Spinal cord (tissue), 10 donors: ENCODE data around the gene FERD3L. TPM values are rescaled to one million over a fixed set of nuclear protein-coding genes. Genes with fewer than 3 reads are reported as not detected.

Experiments
- DNase-seq, 6 donors: peaks; one replicate each; pipeline versions ENCODE4 v3.0.0 to v3.0.0-alpha.2; 2013 to 2015; ENCODE audit warnings: low spot score in 6 of 6, low read depth in 4 of 6
- H3K27ac ChIP-seq: one replicate; pipeline ENCODE4 v1.5.1; 2013; ENCODE audit warnings: low read depth, low read length, control low read depth
- H3K27me3 ChIP-seq: one replicate; pipeline ENCODE4 v1.6.1; 2013; ENCODE audit warnings: low read length; ENCODE audit not compliant: control insufficient read depth, insufficient read depth
- H3K36me3 ChIP-seq: one replicate; pipeline ENCODE4 v1.6.1; 2013; ENCODE audit warnings: low read length; ENCODE audit not compliant: control insufficient read depth, insufficient read depth
- H3K4me1 ChIP-seq: one replicate; pipeline ENCODE4 v1.6.1; 2013; ENCODE audit warnings: low read length; ENCODE audit not compliant: control insufficient read depth, insufficient read depth
- H3K4me3 ChIP-seq: one replicate; pipeline ENCODE4 v1.5.1; 2013; ENCODE audit warnings: low read depth, low read length, control low read depth
- H3K9me3 ChIP-seq: one replicate; pipeline ENCODE4 v1.6.1; 2013; ENCODE audit warnings: low read length; ENCODE audit not compliant: control insufficient read depth, insufficient read depth
- WGBS: methylation state at CpG from one replicate; pipeline ENCODE4 v1.1.5; 2013; ENCODE audit warnings: missing lambda C conversion rate; ENCODE audit not compliant: insufficient coverage; 5-methylcytosine and 5-hydroxymethylcytosine counted together
- polyA plus RNA-seq, 2 donors: library from polyadenylated mRNA; unstranded; fragments of 120-200 nt; gene quantifications; one replicate each; pipeline ENCODE4 v1.2.1, GENCODE V29; 2013; ENCODE audit not compliant: insufficient read length in 2 of 2
- total RNA-seq, 2 donors: library from RNA; depleted of rRNA in 1 of 2; stranded (reverse); fragments of 120-200 nt in 1 of 2; fragments of >200 nt in 1 of 2; gene quantifications; one replicate each; pipeline versions ENCODE4 v1.2.3 to v1.2.4, GENCODE V29; 2013 to 2014
- donor health status: healthy.

The FERD3L gene
- total and polyA plus RNA-seq, 4 donors = 0.61 to 2.0 (median 0.89) TPM; not detected in 1

GRCh38 chr7:19117870-19118608, 27.2 kb downstream of the FERD3L start:
- peak overlapping the region; percentile 77 for H3K27ac ChIP-seq
- peaks cover 88% of the 10 kb centered on the region for H3K27me3 ChIP-seq
- H3K4me1 ChIP-seq = peaks cover 26% of the 10 kb centered on the region
- H3K9me3 ChIP-seq = no peaks in the 10 kb centered on the region
- under 1% methylated on average over 45 of the region's 51 CpGs for WGBS
- H3K36me3 ChIP-seq = no peaks in the 10 kb centered on the region
- peak overlapping the region; percentile 48 for H3K4me3 ChIP-seq
- DNase-seq = peak in 3 of 6 donors; percentile 5 to 50 (median 13)

GRCh38 chr7:19117091-19117869, 27.9 kb downstream of the FERD3L start, which contains the start of gene TWIST1:
TWIST1 (minus strand) TSS chr7:19117636; CDS start chr7:19117321, 315 bp downstream.
- Histone ChIP-seq H3K4me1 (peaks cover 30% of the 10 kb centered on the region), H3K36me3 (no peaks in the 10 kb centered on the region), H3K27ac (peak within 1 kb of the TSS; percentile 77), H3K4me3 (peak within 1 kb of the TSS; percentile 68), H3K27me3 (peaks cover 96% of the 10 kb centered on the region), H3K9me3 (no peaks in the 10 kb centered on the region)
- DNase-seq = peak in 4 of 6 donors; percentile 20 to 84 (median 46)
- WGBS = under 1% methylated on average over 78 of the region's 91 CpGs

- 0% methylated on average over 58 of the region's 70 CpGs for WGBS
- H3K4me1 ChIP-seq = peaks cover 32% of the 10 kb centered on the region
- H3K36me3 ChIP-seq = no peaks in the 10 kb centered on the region
- DNase-seq = peak in 4 of 6 donors; percentile 25 to 75 (median 64)
- no peaks in the 10 kb centered on the region for H3K9me3 ChIP-seq
- H3K4me3 ChIP-seq = peak overlapping the region; percentile 68
- H3K27ac ChIP-seq = peak overlapping the region; percentile 45
- peaks cover 97% of the 10 kb centered on the region for H3K27me3 ChIP-seq
Measured at GRCh38 chr7:19116121-19117090, 28.8 kb downstream of the FERD3L start.

DNA sequence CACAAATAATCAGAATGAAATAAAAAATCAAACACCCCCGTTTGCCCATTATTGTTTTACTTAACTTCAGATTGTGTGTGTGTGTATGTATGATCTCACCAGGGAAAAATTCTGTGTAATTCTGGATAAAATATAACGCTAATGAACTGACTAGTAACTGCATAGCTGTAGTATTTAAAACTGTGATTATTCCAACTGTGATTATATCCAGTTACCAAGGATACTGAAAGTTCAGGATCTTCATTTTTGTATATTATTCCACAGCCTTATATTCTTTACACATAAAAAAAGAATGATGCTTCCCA, 30.7 kb downstream of the FERD3L start:
- Histone ChIP-seq H3K36me3 (no peaks in the 10 kb centered on the region), H3K4me3 (peak overlapping the region; percentile 68), H3K9me3 (no peaks in the 10 kb centered on the region), H3K4me1 (peaks cover 32% of the 10 kb centered on the region), H3K27ac (no peak overlapping the region), H3K27me3 (peaks cover 98% of the 10 kb centered on the region)
- no CpG with 5 or more reads among the region's 2 CpGs for WGBS
- peak in 2 of 6 donors; percentile 35 to 48 for DNase-seq

- peak in 3 of 6 donors; percentile 0 to 21 (median 7) for DNase-seq
- no peaks in the 10 kb centered on the region for H3K9me3 ChIP-seq
- H3K27me3 ChIP-seq = peaks cover 98% of the 10 kb centered on the region
- WGBS = no CpG with 5 or more reads among the region's 3 CpGs
- H3K27ac ChIP-seq = no peak overlapping the region
- H3K4me1 ChIP-seq = peaks cover 30% of the 10 kb centered on the region
- no peaks in the 10 kb centered on the region for H3K36me3 ChIP-seq
- H3K4me3 ChIP-seq = peak overlapping the region; percentile 68
Measured at GRCh38 chr7:19113855-19114550, 31.2 kb downstream of the FERD3L start.

- Histone ChIP-seq H3K27ac (no peak overlapping the region), H3K36me3 (no peaks in the 10 kb centered on the region), H3K27me3 (peaks cover 98% of the 10 kb centered on the region), H3K4me3 (peak overlapping the region; percentile 26), H3K9me3 (no peaks in the 10 kb centered on the region), H3K4me1 (peaks cover 26% of the 10 kb centered on the region)
- no CpG with 5 or more reads among the region's 4 CpGs for WGBS
- peak in 3 of 6 donors; percentile 26 to 53 (median 36) for DNase-seq
Measured at GRCh38 chr7:19113002-19113350, 32.2 kb downstream of the FERD3L start.

DNA sequence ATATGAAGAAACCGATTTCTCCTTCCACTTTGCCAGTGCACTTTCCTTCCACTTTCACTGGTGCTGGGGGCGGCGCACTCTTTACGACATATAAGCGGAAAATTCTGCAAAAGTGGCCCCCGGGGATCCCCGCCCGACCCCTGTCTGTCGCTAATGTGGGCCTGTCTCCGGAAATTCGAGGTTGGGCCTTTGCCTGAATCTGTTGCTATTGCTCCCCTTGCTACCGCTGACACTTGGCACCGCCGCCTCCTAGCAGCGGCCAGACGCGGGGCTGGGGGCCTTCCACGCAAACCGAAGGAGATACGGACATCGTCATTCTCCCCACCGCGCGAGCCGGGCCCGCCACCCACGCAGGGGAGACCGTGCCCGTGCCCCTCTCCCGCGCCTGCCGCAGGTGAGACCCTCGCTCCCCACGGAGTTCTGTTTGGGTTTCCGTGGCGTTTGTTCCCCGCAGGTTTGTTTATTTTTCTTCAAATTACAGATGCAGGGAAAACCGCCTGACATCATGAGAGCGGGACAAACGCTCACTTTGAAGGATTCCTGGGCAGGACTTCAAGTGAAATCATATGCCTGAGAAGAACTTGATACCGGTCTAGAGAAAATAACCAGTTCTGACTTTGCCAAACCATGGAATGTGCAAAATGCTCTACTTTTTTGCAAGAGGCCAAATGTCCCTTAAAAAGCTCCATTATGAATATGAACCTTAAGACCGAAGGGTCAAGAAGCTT, 32.8 kb downstream of the FERD3L start:
- DNase-seq = peak in 2 of 6 donors; percentile 14 to 35
- H3K27ac ChIP-seq = peak overlapping the region; percentile 29
- H3K4me1 ChIP-seq = peaks cover 26% of the 10 kb centered on the region
- peak overlapping the region; percentile 26 for H3K4me3 ChIP-seq
- no peaks in the 10 kb centered on the region for H3K36me3 ChIP-seq
- H3K9me3 ChIP-seq = no peaks in the 10 kb centered on the region
- 1% methylated on average over 41 of the region's 42 CpGs for WGBS
- H3K27me3 ChIP-seq = peaks cover 98% of the 10 kb centered on the region

DNA sequence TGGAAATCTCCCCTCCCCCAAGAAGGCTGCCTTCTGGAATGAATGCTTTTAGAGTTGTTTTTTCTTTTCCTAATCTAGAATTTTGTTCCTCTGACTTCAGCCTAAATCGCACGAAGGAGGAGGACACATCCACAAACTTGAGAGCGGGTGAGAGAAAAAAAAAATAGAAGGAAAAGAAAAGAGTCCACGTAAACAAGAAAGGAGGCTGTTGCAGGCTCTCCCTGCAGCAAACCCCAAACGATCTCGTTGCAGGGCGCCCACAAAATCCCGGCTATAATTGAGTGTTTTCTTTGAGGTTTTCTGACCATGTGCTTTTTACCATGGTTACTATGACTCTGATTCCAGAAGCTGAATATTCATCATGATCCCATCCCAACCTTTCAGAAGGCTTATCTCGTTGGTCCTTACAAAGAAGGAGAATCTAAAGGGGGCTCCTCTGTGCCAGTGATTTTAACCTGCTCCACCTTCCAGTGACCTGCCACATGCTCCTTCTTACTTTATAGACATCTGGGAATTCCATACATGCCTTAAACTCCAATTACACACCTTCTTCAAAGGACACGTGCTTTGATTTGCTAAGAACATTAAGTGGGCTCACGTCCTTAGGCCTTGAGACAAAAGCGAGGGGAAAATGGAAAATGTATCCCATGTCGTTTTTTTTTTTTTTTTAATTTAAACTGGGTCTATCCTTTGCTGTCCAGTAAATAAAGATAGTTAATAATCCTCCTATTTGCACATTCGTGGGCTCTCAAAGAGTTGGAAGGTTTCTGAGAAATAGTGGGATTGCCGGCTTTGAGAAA, 33.5 kb downstream of the FERD3L start:
- 3% methylated on average over 5 of the region's 15 CpGs for WGBS
- peaks cover 30% of the 10 kb centered on the region for H3K4me1 ChIP-seq
- peak overlapping the region; percentile 26 for H3K4me3 ChIP-seq
- H3K36me3 ChIP-seq = no peaks in the 10 kb centered on the region
- no peaks in the 10 kb centered on the region for H3K9me3 ChIP-seq
- H3K27ac ChIP-seq = peak overlapping the region; percentile 52
- peaks cover 100% of the 10 kb centered on the region for H3K27me3 ChIP-seq
- peak in 4 of 6 donors; percentile 9 to 62 (median 42) for DNase-seq
